Measurements from ENCODE around the gene HCFC1. TPM values are rescaled to one million over a fixed set of nuclear protein-coding genes. Genes with fewer than 3 reads are reported as not detected.

The HCFC1 gene
- polyA plus RNA-seq, 3 donors = 1.9 to 21.8 (median 3.8) TPM

DNA sequence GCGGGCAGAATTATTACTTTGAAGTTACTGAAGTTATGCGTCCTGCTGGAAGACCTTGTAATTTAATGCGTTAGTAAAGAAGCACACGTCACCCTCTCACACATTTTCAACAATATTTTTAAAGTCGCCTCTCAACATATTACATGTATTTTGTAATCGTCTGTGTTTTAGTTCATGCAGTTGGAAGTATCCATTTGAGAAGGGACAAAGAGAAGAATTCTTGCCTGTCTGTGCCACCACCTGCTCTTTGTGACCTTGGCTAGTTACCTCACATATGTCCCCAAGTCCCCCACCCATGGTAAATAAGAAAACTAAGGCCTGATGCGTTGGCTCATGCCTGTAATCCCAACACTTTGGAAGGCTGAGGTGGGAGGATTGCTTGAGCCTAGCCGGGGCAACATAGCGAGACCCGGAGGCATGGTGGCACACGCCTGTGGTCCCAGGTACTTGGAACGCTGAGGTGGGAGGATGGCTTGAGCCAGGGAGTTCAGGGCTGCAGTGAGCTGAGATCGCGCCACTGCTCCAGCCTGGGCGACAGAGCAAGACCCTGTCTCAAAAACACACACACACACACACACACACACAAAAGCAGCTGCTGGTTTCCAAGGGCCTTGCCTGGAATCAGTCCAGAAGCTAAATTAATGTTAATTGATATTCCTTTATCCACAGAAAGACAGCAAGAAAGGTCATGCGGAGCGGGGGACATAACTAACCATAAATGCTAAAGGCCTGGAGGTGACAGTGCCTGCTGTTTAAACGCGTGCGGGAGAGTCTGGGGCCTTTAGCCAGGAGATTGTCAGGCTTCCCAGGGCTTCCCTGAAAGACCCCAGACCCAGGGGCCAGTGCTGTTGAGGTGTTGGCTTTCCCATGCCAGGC, 1.7 kb upstream of the HCFC1 start:
- H3K9me3 ChIP-seq (replicated peaks in 1 of 2; ENCODE audit: control insufficient read depth in 1 of 2, insufficient read depth in 1 of 2, low read length in 2 of 2) = no peaks in the 10 kb centered on the region
- no peak for DNase-seq
- peak overlapping the region; percentile 82 to 99 (median 93) for H3K27ac Mint-ChIP-seq
- intact Hi-C loops (cut with micrococcal nuclease) = loop anchor here (5.0 kb wide), 2 partner anchors 34 to 39 kb away; no protein-coding TSS in a partner anchor
- peak overlapping the region; percentile 87 for H3K4me2 ChIP-seq (replicated peaks; ENCODE audit: extremely low read depth, low read length, poor library complexity, severe bottlenecking)
- H3K27me3 Mint-ChIP-seq (ENCODE audit: low read depth in 3 of 3) = peaks cover 0 to 35% (median 0%) of the 10 kb centered on the region in 3 donors
- no CpG with 5 or more reads among the region's 20 CpGs for WGBS (ENCODE audit: insufficient coverage)
- peaks cover 34% of the 10 kb centered on the region for H3K4me1 Mint-ChIP-seq
- TF ChIP-seq, protein P1, sequence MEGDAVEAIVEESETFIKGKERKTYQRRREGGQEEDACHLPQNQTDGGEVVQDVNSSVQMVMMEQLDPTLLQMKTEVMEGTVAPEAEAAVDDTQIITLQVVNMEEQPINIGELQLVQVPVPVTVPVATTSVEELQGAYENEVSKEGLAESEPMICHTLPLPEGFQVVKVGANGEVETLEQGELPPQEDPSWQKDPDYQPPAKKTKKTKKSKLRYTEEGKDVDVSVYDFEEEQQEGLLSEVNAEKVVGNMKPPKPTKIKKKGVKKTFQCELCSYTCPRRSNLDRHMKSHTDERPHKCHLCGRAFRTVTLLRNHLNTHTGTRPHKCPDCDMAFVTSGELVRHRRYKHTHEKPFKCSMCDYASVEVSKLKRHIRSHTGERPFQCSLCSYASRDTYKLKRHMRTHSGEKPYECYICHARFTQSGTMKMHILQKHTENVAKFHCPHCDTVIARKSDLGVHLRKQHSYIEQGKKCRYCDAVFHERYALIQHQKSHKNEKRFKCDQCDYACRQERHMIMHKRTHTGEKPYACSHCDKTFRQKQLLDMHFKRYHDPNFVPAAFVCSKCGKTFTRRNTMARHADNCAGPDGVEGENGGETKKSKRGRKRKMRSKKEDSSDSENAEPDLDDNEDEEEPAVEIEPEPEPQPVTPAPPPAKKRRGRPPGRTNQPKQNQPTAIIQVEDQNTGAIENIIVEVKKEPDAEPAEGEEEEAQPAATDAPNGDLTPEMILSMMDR (IDR thresholded peaks at IDR 0.05) = no peak
- H3K27me3 ChIP-seq (ENCODE audit: control insufficient read depth in 2 of 2, insufficient read depth in 2 of 2, low read length in 2 of 2) = no peaks in the 10 kb centered on the region
- peaks cover 39 to 44% of the 10 kb centered on the region in 2 donors for H3K4me1 ChIP-seq (ENCODE audit: control insufficient read depth in 1 of 2, insufficient read depth in 2 of 2, low read length in 2 of 2)
- H4K20me1 ChIP-seq (ENCODE audit: insufficient read depth, low read length) = peaks cover 36% of the 10 kb centered on the region
- peaks cover 0 to 2% of the 10 kb centered on the region in 2 donors for H3K36me3 Mint-ChIP-seq
- H3K79me2 ChIP-seq (ENCODE audit: insufficient read depth, low read length) = peaks cover 64% of the 10 kb centered on the region
- peaks cover 0 to 18% (median 8%) of the 10 kb centered on the region in 7 donors for H3K9me3 Mint-ChIP-seq
- peak overlapping the region; percentile 46 to 71 (median 50) for H3K4me3 ChIP-seq (replicated peaks in 1 of 3; ENCODE audit: low read depth in 2 of 3, low read length in 3 of 3)
- H3K4me3 Mint-ChIP-seq = peak overlapping the region; percentile 75 to 86
- no peaks in the 10 kb centered on the region for H3K36me3 ChIP-seq (replicated peaks in 1 of 2; ENCODE audit: control insufficient read depth in 1 of 2, insufficient read depth in 2 of 2, low read length in 2 of 2)
- peak overlapping the region; percentile 18 for H2AFZ ChIP-seq (ENCODE audit: insufficient read depth, low read depth, low read length, poor library complexity, severe bottlenecking)
- H3K9ac ChIP-seq (ENCODE audit: insufficient read depth, low read length, poor library complexity, severe bottlenecking) = peak overlapping the region; percentile 97
- peak overlapping the region; percentile 99 to 100 for H3K27ac ChIP-seq (ENCODE audit: low read depth in 1 of 2, low read length in 2 of 2)

DNA sequence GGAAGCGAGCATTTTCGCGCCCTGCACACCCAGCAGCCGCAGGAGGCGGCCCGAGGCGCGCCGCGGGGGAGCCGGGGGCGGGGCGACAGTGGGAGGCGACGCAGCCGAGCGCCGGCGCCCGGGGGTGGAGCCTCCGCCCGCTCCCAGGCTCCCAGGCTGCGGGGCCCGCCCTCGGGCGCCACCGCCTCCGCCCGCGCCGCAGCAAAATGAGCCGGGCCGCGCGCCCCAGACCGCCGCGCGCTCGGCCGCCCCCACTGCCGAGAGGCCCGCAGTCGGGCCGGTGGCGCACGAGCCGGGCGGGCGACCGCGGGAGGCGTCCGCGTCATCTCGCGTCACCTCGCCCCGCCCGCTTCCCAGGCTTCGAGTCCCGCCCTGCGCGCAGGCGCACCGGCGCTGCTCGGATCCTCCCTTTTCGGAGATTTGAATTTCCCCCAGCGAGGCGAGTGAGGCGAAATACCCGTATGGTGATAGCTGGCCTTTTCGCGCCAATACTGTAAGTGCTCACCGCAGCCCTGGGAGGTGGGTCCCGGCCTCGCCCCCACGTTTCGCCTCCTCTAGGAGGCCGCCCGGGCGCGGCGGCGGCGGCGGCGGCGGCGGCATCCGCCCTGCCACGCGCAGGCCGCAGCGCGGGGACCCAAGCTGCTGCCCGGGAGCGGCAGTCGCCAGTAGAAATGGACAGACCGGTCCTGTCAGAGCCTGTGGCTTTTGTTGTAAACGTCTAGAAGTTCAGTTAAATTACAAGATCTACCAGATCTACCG, 929 bp upstream of the HCFC1 start, which contains the start of gene TMEM187:
Gene TMEM187, plus strand, starts transcription at position 387 of the 759 bp plus-strand sequence. CDS start 9,309 bp downstream, outside the sequence.
- peak within 1 kb of the TSS; percentile 84 for H2AFZ ChIP-seq (ENCODE audit: insufficient read depth, low read depth, low read length, poor library complexity, severe bottlenecking)
- TF ChIP-seq, protein P1 (IDR thresholded peaks at IDR 0.05) = no peak
- Mint-ChIP-seq H3K9me3 (peaks cover 0 to 21% (median 8%) of the 10 kb centered on the region in 7 donors), H3K4me1 (peaks cover 42% of the 10 kb centered on the region), H3K36me3 (peaks cover under 1 to 7% of the 10 kb centered on the region in 2 donors), H3K4me3 (peak within 1 kb of the TSS; percentile 99 to 100), H3K27ac (peak within 1 kb of the TSS; percentile 100), H3K27me3 (ENCODE audit: low read depth in 3 of 3) (peaks cover 0 to 41% (median 0%) of the 10 kb centered on the region in 3 donors)
- peak; percentile 80 to 90 (median 86) for DNase-seq
- peaks cover 72% of the 10 kb centered on the region for H3K79me2 ChIP-seq (ENCODE audit: insufficient read depth, low read length)
- no peaks in the 10 kb centered on the region for H3K27me3 ChIP-seq (ENCODE audit: control insufficient read depth in 2 of 2, insufficient read depth in 2 of 2, low read length in 2 of 2)
- peak within 1 kb of the TSS; percentile 97 for H3K9ac ChIP-seq (ENCODE audit: insufficient read depth, low read length, poor library complexity, severe bottlenecking)
- peak within 1 kb of the TSS; percentile 99 to 100 for H3K27ac ChIP-seq (ENCODE audit: low read depth in 1 of 2, low read length in 2 of 2)
- H3K4me2 ChIP-seq (replicated peaks; ENCODE audit: extremely low read depth, low read length, poor library complexity, severe bottlenecking) = peak within 1 kb of the TSS; percentile 87
- H3K4me1 ChIP-seq (ENCODE audit: control insufficient read depth in 1 of 2, insufficient read depth in 2 of 2, low read length in 2 of 2) = peaks cover 47 to 52% of the 10 kb centered on the region in 2 donors
- under 1% methylated on average over 75 of the region's 103 CpGs for WGBS (ENCODE audit: insufficient coverage)
- peaks cover 44% of the 10 kb centered on the region for H4K20me1 ChIP-seq (ENCODE audit: insufficient read depth, low read length)
- H3K36me3 ChIP-seq (replicated peaks in 1 of 2; ENCODE audit: control insufficient read depth in 1 of 2, insufficient read depth in 2 of 2, low read length in 2 of 2) = no peaks in the 10 kb centered on the region
- H3K9me3 ChIP-seq (replicated peaks in 1 of 2; ENCODE audit: control insufficient read depth in 1 of 2, insufficient read depth in 1 of 2, low read length in 2 of 2) = no peaks in the 10 kb centered on the region
- intact Hi-C loops (cut with micrococcal nuclease) = loop anchor here (5.0 kb wide), 2 partner anchors 35 to 40 kb away; no protein-coding TSS in a partner anchor
- peak within 1 kb of the TSS; percentile 90 to 100 (median 99) for H3K4me3 ChIP-seq (replicated peaks in 1 of 3; ENCODE audit: low read depth in 2 of 3, low read length in 3 of 3)

Measured in CD14-positive monocyte (primary cell).